ENCODE results near the gene EOLA1.
A peak's percentile ranks its signal among the peaks of the same experiment; 100 is the strongest.
"Not testable (repeated sequence)": the region's sequence is repeated elsewhere in the genome, so short reads cannot be mapped to it uniquely, and the experiment has no call there.

EOLA1 gene

DNA sequence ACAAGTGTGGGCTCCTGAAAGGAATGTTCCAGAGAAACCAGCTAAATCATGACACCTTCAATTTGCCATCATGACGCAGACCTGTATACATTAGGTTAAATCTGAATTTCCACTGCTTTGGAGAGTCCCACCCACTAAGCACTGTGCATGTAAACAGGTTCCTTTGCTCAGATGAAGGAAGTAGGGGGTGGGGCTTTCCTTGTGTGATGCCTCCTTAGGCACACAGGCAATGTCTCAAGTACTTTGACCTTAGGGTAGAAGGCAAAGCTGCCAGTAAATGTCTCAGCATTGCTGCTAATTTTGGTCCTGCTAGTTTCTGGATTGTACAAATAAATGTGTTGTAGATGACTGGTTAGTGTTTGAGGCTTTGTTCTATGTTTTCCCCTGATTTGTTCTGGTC, 6.2 kb downstream of the EOLA1 start:
- DNase-seq, result not testable (repeated sequence)

DNA sequence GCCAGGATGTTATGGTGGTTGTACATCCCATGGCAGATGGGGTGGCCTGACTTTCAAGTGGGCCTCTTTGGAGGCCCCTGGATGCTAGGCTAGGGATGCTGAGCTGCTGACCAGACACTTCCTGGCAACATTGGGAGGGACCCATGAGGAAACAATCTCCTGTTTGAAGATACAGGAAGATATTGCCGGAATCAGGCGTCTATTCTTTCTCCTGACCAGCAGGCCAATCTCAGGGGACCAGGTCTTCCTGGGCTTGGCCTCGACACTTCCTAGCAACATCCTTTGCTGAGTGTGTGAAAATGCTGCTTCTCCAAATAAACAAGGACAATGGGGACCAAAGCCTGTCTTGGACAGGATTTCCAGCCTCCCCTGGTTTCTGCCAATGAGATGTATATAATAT, 7.0 kb downstream of the EOLA1 start:
- DNase-seq, result not testable (repeated sequence)

- not testable (repeated sequence) for DNase-seq
Observed at GRCh38 chrX:149549701-149550100, 8.9 kb downstream of the EOLA1 start, which contains the start of gene HSFX3. Gene HSFX3 (minus strand): TSS chrX:149549924. CDS start chrX:149549852, 72 bp downstream.

DNA sequence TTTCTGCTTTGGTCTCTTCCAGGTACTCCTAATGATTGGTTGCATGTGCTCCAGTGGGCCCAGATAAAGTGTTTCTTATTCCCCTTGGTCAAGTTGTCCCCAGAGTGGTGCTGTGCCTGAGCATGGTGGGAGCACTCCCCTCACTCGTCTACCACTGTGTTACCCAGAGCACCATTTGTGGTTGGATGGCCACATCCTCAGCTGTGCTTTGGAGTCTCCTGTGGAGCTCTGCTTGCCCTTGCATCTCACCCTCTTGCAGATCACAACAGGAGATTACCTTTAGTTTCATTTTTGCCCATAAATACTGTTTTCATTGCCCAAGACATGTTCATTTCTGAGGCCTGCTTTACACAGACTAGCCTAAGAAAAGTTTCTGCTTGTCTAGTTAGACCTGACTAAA, 9.6 kb downstream of the EOLA1 start:
- DNase-seq, result not testable (repeated sequence)

DNA sequence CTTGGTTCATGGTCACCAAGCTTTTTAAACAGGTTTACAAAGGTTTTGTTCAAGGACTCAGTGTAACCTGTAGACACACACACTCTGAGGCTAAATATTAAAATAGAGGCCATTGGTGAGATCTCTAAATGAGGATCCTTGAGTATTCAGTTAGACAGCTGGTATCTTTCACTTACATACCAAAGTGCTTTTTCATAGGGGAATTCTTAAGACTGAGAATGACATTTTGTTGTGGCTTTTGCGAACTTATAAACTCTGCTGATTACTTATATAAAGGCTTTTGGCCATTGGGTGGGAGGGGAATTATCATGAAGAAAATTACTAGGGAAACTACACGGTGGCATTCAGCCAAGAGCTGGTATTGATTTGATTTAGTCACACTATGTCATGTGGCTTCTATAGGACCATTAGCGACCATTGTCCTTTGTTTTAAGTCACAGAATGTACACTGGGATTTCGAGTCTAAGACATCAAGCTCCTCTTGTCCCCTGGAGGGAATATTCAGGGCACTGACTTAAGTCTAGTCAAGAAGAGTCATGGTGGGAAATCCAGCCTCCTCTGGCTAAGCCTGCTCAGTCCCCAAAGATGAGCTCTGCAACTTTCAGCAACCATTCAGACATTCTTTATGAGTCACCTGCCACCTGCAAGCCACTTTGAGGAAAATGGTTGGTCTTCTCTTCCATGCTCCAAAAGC, 10.6 kb downstream of the EOLA1 start:
- DNase-seq, result not testable (repeated sequence)

GRCh38 chrX:149551939-149552248, 11.1 kb downstream of the EOLA1 start:
- DNase-seq, result not testable (repeated sequence)

DNA sequence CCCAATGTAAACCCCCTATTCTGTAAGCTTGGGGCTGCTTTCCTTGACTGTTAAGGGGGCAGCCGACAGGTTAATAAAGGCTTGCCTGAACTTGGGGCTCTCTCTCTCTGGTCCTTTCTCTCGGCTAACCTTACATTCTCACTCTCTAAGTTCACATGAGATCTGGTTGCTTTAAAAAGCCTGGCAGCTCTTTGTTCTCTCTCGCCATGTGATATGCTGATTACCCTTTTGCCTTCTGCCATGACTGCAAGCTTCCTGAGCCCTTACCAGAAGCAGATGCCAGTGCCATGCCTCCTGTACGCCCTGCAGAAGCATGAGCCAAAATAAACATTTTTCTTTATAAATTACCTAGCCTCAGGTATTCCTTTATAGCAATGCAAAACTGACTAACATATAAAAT, 14.4 kb downstream of the EOLA1 start:
- not testable (repeated sequence) for DNase-seq

DNA sequence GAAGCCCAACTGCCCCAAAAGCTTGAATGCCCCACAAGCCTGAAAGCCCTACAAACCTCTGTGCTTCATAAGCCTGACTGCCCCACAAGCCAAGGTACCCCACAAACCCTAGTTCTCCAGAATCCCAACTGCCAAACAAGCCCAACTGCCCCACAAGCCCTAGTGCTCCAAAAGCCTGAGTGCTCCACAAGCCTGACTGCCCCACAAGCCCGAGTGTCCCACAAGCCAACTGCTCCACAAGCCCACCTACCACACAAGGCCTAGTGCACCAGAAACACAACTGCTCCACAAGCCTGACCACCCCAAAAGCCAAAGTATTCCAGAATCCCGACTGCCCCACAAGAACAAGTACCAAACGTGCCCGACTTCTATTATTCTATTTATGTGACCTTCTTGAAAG, 22.5 kb downstream of the EOLA1 start:
- no peak for DNase-seq

- DNase-seq, result no peak
Observed at GRCh38 chrX:149567621-149568417, 27.0 kb downstream of the EOLA1 start.

- DNase-seq, result peak in 1 of 3 experiments; percentile 82
Observed at GRCh38 chrX:149568701-149569296, 28.0 kb downstream of the EOLA1 start.

GRCh38 chrX:149569770-149570169, 29.0 kb downstream of the EOLA1 start:
- no peak for DNase-seq

DNA sequence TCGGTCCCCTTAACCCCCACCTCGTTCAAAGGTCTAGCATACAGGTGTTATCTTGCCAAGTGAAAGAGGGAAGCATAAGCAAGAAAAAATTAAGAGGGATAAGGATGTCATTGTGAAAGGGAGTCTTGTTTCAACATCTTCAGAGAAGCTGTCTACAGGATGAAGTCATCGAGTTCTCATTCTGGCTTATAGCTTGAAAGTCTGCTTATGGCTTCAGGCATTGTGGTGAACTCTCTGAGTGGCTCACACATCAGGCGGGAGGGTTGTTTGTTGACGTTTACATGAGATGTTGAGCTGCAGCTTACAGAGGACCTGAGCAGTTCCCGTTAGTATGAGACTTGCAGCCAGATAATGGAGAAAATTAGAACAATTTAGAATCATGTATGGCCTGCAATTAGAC, 29.9 kb downstream of the EOLA1 start:
- no peak for DNase-seq

DNA sequence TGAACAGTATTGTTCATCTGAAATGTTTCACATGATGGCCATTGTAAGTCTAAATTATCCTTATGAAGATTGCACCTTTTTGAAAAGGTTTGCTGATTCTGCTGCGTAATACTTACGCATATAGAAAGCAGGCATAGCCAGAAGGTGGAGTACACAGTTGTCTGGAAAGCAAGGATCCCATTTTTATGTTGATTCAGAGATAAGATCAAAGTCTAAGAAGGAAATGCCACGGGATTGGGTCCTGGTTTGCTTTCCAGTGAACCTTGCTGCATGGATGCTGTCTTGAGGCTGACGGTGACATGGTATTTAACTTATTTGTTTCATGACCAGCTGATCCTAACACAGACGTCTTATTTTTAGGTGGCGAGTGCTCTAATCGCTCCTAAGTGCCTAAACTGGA, 31.0 kb downstream of the EOLA1 start:
- no peak for DNase-seq

DNA sequence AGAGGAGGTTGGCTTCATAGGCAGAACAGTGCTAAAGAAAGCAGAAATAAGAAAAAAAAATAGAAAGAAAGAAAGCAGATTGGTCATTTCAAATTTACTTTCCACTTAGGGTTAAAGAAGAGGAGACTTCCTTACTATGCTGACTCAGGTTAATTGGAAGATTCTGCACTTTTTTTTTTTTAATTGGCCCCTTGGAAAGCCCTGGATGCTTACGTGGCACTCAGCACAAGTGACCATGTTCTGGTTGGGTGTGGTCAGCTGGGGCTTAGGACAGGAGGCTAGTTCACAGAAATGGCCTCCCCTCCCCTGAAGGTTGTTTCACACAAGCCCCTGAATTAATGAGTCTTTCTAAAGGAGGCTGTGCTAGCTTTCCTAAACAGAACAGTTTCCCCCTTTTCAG, 31.9 kb downstream of the EOLA1 start:
- DNase-seq, result no peak

- not testable (repeated sequence) for DNase-seq
Observed at GRCh38 chrX:149573456-149573855, 32.6 kb downstream of the EOLA1 start.

DNA sequence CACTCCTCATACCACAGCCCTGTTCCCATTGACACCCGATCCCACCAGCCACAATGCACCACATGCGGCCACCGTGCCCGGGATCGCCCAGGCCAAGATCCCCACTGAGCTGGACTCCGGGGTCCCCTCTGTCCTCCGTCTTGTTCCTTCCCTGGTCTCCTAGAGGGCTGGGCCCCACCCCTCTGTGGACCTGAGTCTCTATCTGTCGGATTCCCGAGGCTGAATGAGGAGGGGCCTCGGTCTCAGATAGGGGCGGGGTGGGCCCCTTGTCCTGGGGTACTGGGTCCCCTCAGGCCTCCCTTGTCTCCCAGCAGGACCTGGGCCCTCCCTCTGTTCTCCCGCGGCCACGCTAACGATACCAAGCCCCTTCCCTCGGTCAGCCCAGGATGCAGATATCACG, 44.8 kb downstream of the EOLA1 start:
- DNase-seq, result not testable (repeated sequence)

- DNase-seq, result not testable (repeated sequence)
Observed at GRCh38 chrX:149587359-149587758, 46.5 kb downstream of the EOLA1 start, which contains the start of gene MAGEA9B. Gene MAGEA9B (minus strand): TSS chrX:149587459. CDS start chrX:149583179, 4,280 bp downstream.

GRCh38 chrX:149590993-149591392, 50.2 kb downstream of the EOLA1 start:
- not testable (repeated sequence) for DNase-seq

- not testable (repeated sequence) for DNase-seq
Observed at GRCh38 chrX:149595214-149595613, 54.4 kb downstream of the EOLA1 start, which contains the start of gene HSFX2. Gene HSFX2 (minus strand): TSS chrX:149595314. CDS start chrX:149594700, 614 bp downstream.

DNA sequence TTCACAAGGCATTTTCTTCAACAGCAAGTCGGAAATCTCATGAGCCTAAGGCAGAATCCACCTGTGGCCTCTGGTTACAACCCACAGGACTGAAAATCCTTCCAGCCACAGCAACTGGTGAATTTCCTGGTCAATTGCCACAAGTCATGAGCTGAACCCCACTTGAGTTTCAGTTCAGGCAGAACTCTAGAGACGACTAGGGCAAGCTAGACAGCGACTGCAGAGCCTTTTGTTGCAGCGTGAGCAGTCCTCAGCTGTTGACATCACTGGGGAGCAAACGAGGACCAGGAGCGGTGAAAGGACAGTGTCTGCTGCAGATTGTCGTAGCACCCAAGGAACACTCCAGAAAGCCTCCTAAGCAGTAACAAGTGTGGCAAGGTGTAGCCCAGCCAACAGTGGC, 55.1 kb downstream of the EOLA1 start:
- not testable (repeated sequence) for DNase-seq
